HCT116 (cell line): ENCODE measurements around the gene ERBB2.
"Not testable (repeated sequence)": the region's sequence is repeated elsewhere in the genome, so short reads cannot be mapped to it uniquely, and the experiment has no call there.

Experiments
- CBX3 ChIP-seq: IDR thresholded peaks from 2 replicates; pipeline ENCODE4 v1.6.1; 2012; ENCODE audit warnings: low read depth
- CEBPB ChIP-seq: IDR thresholded peaks from 2 replicates; pipeline ENCODE4 v1.6.1; 2012; ENCODE audit warnings: low read depth
- EGR1 ChIP-seq: IDR thresholded peaks from 2 replicates; pipeline ENCODE4 v1.6.1; 2012; ENCODE audit warnings: low read depth
- EZH2 ChIP-seq: fragments of 200-600 bp; sonication (generic); IDR thresholded peaks from 2 replicates; pipeline ENCODE4 v1.6.1; 2017; ENCODE audit warnings: antibody characterized with exemption, mixed run types
- EZH2phosphoT487 ChIP-seq: fragments of 200-600 bp; IDR thresholded peaks from 2 replicates; pipeline ENCODE4 v1.6.1; 2018; ENCODE audit warnings: antibody characterized with exemption, borderline replicate concordance
- JUND ChIP-seq: IDR thresholded peaks from 2 replicates; pipeline ENCODE4 v1.6.1; 2012
- POLR2A ChIP-seq: IDR thresholded peaks from 2 replicates; pipeline ENCODE4 v1.7.0; 2011; ENCODE audit warnings: borderline replicate concordance; ENCODE audit not compliant: insufficient read depth, insufficient read length; ENCODE audit errors: extremely low read depth
- POLR2AphosphoS5 ChIP-seq: IDR thresholded peaks from 2 replicates; pipeline ENCODE4 v1.6.1; 2011; ENCODE audit warnings: mild to moderate bottlenecking, low read depth, low read length, moderate library complexity
- TCF7L2 ChIP-seq: IDR thresholded peaks from 2 replicates; pipeline ENCODE4 v1.7.0; 2011; ENCODE audit warnings: borderline replicate concordance, inconsistent platforms; ENCODE audit not compliant: insufficient read depth, insufficient read length; ENCODE audit errors: extremely low read depth
- ZNF274 ChIP-seq: fragments of 200-500 bp; sonication (Bioruptor generic); IDR thresholded peaks from 2 replicates; pipeline ENCODE4 v1.6.1; 2014; ENCODE audit warnings: mild to moderate bottlenecking, low read depth, low read length, inconsistent platforms
- TF ChIP-seq, protein P1 (sequence below): IDR thresholded peaks from 2 replicates; pipeline ENCODE4 v1.6.1; 2012
- TF ChIP-seq, protein P2 (sequence below), 3 experiments: fragments of 200-600 bp in 1 of 3; sonication (generic) in 1 of 3; IDR thresholded peaks in 2 of 3; conservative IDR thresholded peaks in 1 of 3; 2 replicates each; pipeline ENCODE4 v1.5.1; 2012 to 2017; ENCODE audit warnings: low read depth in 2 of 3, low read length in 2 of 3, antibody characterized with exemption in 1 of 3, borderline replicate concordance in 1 of 3, control low read depth in 1 of 3, mild to moderate bottlenecking in 1 of 3, mixed read lengths in 1 of 3, mixed run types in 1 of 3, moderate library complexity in 1 of 3; ENCODE audit not compliant: insufficient read depth in 1 of 3

DNA sequence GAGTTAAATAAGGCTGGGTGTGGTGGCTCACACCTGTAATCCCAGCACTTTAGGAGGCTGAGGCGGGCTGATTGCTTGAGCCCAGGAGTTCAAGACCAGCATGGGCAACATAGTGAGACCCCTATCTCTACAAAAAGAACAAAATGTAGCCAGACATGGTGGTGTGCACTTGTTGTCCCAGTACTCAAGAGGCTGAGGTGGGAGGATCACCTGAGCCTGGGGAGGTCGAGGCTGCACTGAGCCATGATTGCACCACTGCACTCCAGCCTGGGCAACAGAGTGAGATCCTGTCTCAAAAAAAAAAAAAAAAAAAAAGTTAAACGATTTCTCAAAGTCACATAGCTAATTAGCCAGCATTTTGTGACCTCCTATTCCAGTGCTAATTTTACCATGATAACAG lies 64.3 kb downstream of the ERBB2 start:
- TF ChIP-seq, protein P1, sequence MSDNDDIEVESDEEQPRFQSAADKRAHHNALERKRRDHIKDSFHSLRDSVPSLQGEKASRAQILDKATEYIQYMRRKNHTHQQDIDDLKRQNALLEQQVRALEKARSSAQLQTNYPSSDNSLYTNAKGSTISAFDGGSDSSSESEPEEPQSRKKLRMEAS: not testable (repeated sequence)
- TF ChIP-seq, protein P2, sequence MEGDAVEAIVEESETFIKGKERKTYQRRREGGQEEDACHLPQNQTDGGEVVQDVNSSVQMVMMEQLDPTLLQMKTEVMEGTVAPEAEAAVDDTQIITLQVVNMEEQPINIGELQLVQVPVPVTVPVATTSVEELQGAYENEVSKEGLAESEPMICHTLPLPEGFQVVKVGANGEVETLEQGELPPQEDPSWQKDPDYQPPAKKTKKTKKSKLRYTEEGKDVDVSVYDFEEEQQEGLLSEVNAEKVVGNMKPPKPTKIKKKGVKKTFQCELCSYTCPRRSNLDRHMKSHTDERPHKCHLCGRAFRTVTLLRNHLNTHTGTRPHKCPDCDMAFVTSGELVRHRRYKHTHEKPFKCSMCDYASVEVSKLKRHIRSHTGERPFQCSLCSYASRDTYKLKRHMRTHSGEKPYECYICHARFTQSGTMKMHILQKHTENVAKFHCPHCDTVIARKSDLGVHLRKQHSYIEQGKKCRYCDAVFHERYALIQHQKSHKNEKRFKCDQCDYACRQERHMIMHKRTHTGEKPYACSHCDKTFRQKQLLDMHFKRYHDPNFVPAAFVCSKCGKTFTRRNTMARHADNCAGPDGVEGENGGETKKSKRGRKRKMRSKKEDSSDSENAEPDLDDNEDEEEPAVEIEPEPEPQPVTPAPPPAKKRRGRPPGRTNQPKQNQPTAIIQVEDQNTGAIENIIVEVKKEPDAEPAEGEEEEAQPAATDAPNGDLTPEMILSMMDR (IDR thresholded peaks at IDR 0.05 in 2 of 3, conservative IDR thresholded peaks at IDR 0.05 in 1 of 3; ENCODE audit: borderline replicate concordance in 1 of 3, insufficient read depth in 1 of 3, low read depth in 2 of 3, low read length in 2 of 3): not testable (repeated sequence)
- TF ChIP-seq EGR1, CEBPB, CBX3, EZH2, ZNF274, JUND, POLR2AphosphoS5, POLR2A, TCF7L2, EZH2phosphoT487: not testable (repeated sequence)
